Measurements from ENCODE around the gene CIRBP.

Gene CIRBP

GRCh38 chr19:1253514-1254080, 15.5 kb upstream of the CIRBP start:
- no peak for DNase-seq (ENCODE audit: extremely low spot score)
- ChIA-PET CTCF (interaction anchor here (0.7 to 2.0 kb wide), 3 partner anchors 9 to 13 kb away, joined by 6 to 22 read pairs (median 13); no protein-coding TSS in a partner anchor), POLR2A (interaction anchor here (0.7 to 7.8 kb wide), 4 partner anchors 9 to 20 kb away, joined by 3 to 157 read pairs (median 10); partner anchors contain the start of gene CIRBP)
- TF ChIP-seq ARNT (IDR thresholded peaks at IDR 0.05): no peak
- TF ChIP-seq CTBP1 (IDR thresholded peaks at IDR 0.05; ENCODE audit: borderline replicate concordance): no peak
- no peak for TF ChIP-seq SP1 (IDR thresholded peaks at IDR 0.05)
- no peak for TF ChIP-seq SUZ12 (IDR thresholded peaks at IDR 0.05)
- no peak for TF ChIP-seq ELF4 (IDR thresholded peaks at IDR 0.05)
- TF ChIP-seq L3MBTL2 (conservative IDR thresholded peaks at IDR 0.05): no peak
- no peak for TF ChIP-seq BHLHE40 (IDR thresholded peaks at IDR 0.05; ENCODE audit: borderline replicate concordance)
- no peak for TF ChIP-seq PKNOX1 (IDR thresholded peaks at IDR 0.05)
- TF ChIP-seq HDGF (IDR thresholded peaks at IDR 0.05; ENCODE audit: borderline replicate concordance): no peak
- TF ChIP-seq TARDBP (IDR thresholded peaks at IDR 0.05): no peak
- TF ChIP-seq FOXA1 (IDR thresholded peaks at IDR 0.05): no peak
- TF ChIP-seq FOXK2 (IDR thresholded peaks at IDR 0.05): no peak
- no peak for TF ChIP-seq ZNF384 (IDR thresholded peaks at IDR 0.05)
- no peak for TF ChIP-seq NFRKB (IDR thresholded peaks at IDR 0.05)
- no peak for TF ChIP-seq LEF1 (IDR thresholded peaks at IDR 0.05; ENCODE audit: borderline replicate concordance)

GRCh38 chr19:1254081-1254527, 15.0 kb upstream of the CIRBP start:
- POLR2A ChIA-PET: interaction anchor here (0.7 to 7.8 kb wide), 3 partner anchors 12 to 15 kb away, joined by 5 to 157 read pairs (median 16); partner anchors contain the start of gene CIRBP
- TF ChIP-seq FOXM1 (IDR thresholded peaks at IDR 0.05; ENCODE audit: borderline replicate concordance): no peak
- TF ChIP-seq HDGF (IDR thresholded peaks at IDR 0.05; ENCODE audit: borderline replicate concordance): no peak
- no peak for TF ChIP-seq ZNF384 (IDR thresholded peaks at IDR 0.05)
- no peak for TF ChIP-seq PKNOX1 (IDR thresholded peaks at IDR 0.05)
- no peak for TF ChIP-seq BHLHE40 (IDR thresholded peaks at IDR 0.05; ENCODE audit: borderline replicate concordance)
- TF ChIP-seq TARDBP (IDR thresholded peaks at IDR 0.05): no peak
- no peak for TF ChIP-seq SP1 (IDR thresholded peaks at IDR 0.05)
- no peak for TF ChIP-seq ELF4 (IDR thresholded peaks at IDR 0.05)
- TF ChIP-seq LEF1 (IDR thresholded peaks at IDR 0.05; ENCODE audit: borderline replicate concordance): no peak
- TF ChIP-seq NFRKB (IDR thresholded peaks at IDR 0.05): no peak
- no peak for DNase-seq (ENCODE audit: extremely low spot score)
- CTCF ChIA-PET: interaction anchor here (1.8 to 2.0 kb wide), 2 partner anchors 10 to 12 kb away, joined by 13 to 22 read pairs; no protein-coding TSS in a partner anchor

- TF ChIP-seq HDGF (IDR thresholded peaks at IDR 0.05; ENCODE audit: borderline replicate concordance) (no peak), BHLHE40 (IDR thresholded peaks at IDR 0.05; ENCODE audit: borderline replicate concordance) (no peak), SP1 (IDR thresholded peaks at IDR 0.05) (no peak), CTBP1 (IDR thresholded peaks at IDR 0.05; ENCODE audit: borderline replicate concordance) (no peak), FOXK2 (IDR thresholded peaks at IDR 0.05) (no peak), FOXA1 (IDR thresholded peaks at IDR 0.05) (no peak), L3MBTL2 (conservative IDR thresholded peaks at IDR 0.05) (no peak), NFRKB (IDR thresholded peaks at IDR 0.05) (no peak), TARDBP (IDR thresholded peaks at IDR 0.05) (no peak), FOXM1 (IDR thresholded peaks at IDR 0.05; ENCODE audit: borderline replicate concordance) (no peak), SUZ12 (IDR thresholded peaks at IDR 0.05) (no peak), PKNOX1 (IDR thresholded peaks at IDR 0.05) (no peak), LEF1 (IDR thresholded peaks at IDR 0.05; ENCODE audit: borderline replicate concordance) (no peak)
- ChIA-PET CTCF (interaction anchor here (2.0 kb wide), 1 partner anchor 11 kb away, joined by 13 read pairs; no protein-coding TSS in a partner anchor), POLR2A (interaction anchor here (0.7 to 7.8 kb wide), 3 partner anchors 11 to 15 kb away, joined by 4 to 157 read pairs (median 5); partner anchors contain the start of gene CIRBP)
- no peak for DNase-seq (ENCODE audit: extremely low spot score)
Measured at GRCh38 chr19:1254530-1255185, 14.5 kb upstream of the CIRBP start.

GRCh38 chr19:1255186-1256161, 13.7 kb upstream of the CIRBP start:
- no peak for DNase-seq (ENCODE audit: extremely low spot score)

More at GRCh38 chr19:1255186-1256161, 13.7 kb upstream of the CIRBP start:
- TF ChIP-seq ELF4 (IDR thresholded peaks at IDR 0.05) (no peak), FOXA1 (IDR thresholded peaks at IDR 0.05) (no peak), CTBP1 (IDR thresholded peaks at IDR 0.05; ENCODE audit: borderline replicate concordance) (no peak), BHLHE40 (IDR thresholded peaks at IDR 0.05; ENCODE audit: borderline replicate concordance) (no peak), FOXM1 (IDR thresholded peaks at IDR 0.05; ENCODE audit: borderline replicate concordance) (no peak), LEF1 (IDR thresholded peaks at IDR 0.05; ENCODE audit: borderline replicate concordance) (no peak), TARDBP (IDR thresholded peaks at IDR 0.05) (no peak), ZNF384 (IDR thresholded peaks at IDR 0.05) (no peak)
- ChIA-PET POLR2A (interaction anchor here (1.2 to 7.8 kb wide), 3 partner anchors 12 to 18 kb away, joined by 4 to 157 read pairs (median 6); partner anchors contain the start of gene CIRBP), CTCF (interaction anchor here (2.3 kb wide), 1 partner anchor 11 kb away, joined by 11 read pairs; no protein-coding TSS in a partner anchor)

Measured in HEK293T (cell line).